Measurements from ENCODE around the gene HDAC10.

Gene HDAC10

DNA sequence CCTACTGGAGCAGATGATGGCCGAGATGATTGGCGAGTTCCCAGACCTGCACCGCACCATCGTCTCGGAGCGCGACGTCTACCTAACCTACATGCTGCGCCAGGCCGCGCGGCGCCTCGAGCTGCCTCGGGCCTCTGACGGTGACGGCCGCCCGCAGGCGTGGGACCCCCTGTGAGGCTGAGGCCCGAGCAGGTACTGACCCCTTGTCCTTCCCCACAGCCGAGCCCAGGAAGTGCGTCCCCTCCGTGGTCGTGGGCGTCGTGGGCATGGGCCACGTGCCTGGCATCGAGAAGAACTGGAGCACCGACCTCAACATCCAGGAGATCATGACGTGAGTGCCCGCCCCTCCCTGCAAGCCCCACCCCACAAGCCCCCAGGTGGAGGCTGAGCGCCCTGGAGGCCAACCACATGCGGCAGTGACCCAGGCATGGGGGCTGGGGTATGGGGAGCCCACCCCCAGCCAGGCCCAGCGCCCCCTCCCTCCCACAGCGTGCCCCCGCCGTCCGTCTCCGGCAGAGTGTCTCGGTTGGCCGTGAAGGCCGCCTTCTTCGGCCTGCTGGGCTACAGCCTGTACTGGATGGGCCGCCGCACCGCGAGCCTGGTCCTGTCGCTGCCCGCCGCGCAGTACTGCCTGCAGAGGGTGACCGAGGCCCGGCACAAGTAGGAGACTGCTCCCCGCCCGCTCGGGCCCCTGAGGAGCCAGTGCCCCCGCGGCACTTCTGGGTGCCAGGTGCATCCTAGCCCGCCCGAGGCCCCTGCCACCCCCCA, 53.0 kb downstream of the HDAC10 start:
- DNase-seq = no peak

- no peak for DNase-seq
Measured at GRCh38 chr22:50197000-50197800, 53.9 kb downstream of the HDAC10 start.

DNA sequence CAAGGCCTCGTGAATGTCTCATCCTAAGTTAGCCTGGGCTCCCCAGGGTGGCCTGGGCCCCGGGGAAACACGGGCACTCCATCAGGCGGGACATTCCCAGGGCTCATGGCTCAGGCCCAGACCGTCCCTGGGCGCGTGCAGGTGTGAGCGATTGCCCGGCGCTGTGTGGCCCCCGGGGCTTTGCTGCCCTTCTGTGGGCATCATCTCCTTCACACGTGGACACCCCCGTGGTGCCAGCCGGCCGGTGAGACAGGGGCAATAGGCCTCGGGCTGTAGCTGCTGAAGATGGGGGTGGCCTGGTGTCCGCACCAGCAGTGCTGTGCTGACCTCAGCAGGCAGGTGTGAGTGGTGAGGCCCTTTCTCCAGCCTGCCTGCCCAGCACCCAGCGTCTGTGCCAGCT, 54.8 kb downstream of the HDAC10 start:
- no peak for DNase-seq

Measured in stimulated activated CD8-positive, alpha-beta memory T cell treated with anti-CD3 and anti-CD28 coated beads, Interleukin-4, amount 100 ng/mL, for 48 hours (primary cell).